H1 (cell line): ENCODE measurements around the gene ANKRD11. TPM values are rescaled to one million over a fixed set of nuclear protein-coding genes. Genes with fewer than 3 reads are reported as not detected.

Source experiments
- CTCF ChIA-PET: fragments of 300-600 bp; sonication (Branson Sonifier 250); formaldehyde crosslinking; loops from one replicate; lab custom pipeline; 2021; ENCODE audit not compliant: partially characterized antibody; lab: Charles Lee
- POLR2A ChIA-PET: fragments of 300-600 bp; sonication (Branson Sonifier 250); formaldehyde crosslinking; loops from one replicate; lab custom pipeline; 2021; ENCODE audit warnings: inconsistent platforms; ENCODE audit not compliant: partially characterized antibody; lab: Charles Lee
- DNase-seq, 2 experiments: peaks; one replicate each; pipeline versions ENCODE4 v3.0.0 to v3.0.0-alpha.2; 2010 to 2022; ENCODE audit warnings: low spot score in 2 of 2, low read depth in 1 of 2, mixed read lengths in 1 of 2
- FAIRE-seq: peaks from 2 replicates; lab custom pipeline; 2011; peaks lifted over from hg19 to GRCh38; lab: Jason Lieb, UNC
- H2AFZ ChIP-seq: 2 replicates; pipeline ENCODE4 v1.8.1; 2012; ENCODE audit warnings: low read length, inconsistent platforms
- H2AK5ac ChIP-seq: 2 replicates; pipeline ENCODE4 v1.6.1; 2013; ENCODE audit warnings: low read depth, low read length
- H2BK120ac ChIP-seq: replicated peaks from 2 replicates; pipeline ENCODE3; 2013; ENCODE audit warnings: low read depth, low read length, inconsistent platforms
- H2BK12ac ChIP-seq: 2 replicates; pipeline ENCODE4 v1.6.1; 2013; ENCODE audit warnings: low read depth, low read length
- H2BK15ac ChIP-seq: 2 replicates; pipeline ENCODE4 v1.6.1; 2013; ENCODE audit warnings: low read length
- H2BK20ac ChIP-seq: 2 replicates; pipeline ENCODE4 v1.6.1; 2013; ENCODE audit warnings: low read length
- H2BK5ac ChIP-seq: 2 replicates; pipeline ENCODE4 v1.6.1; 2013; ENCODE audit warnings: low read depth, low read length
- H3K14ac ChIP-seq: 2 replicates; pipeline ENCODE4 v1.6.1; 2013; ENCODE audit warnings: inconsistent platforms; ENCODE audit not compliant: insufficient read length
- H3K18ac ChIP-seq: 2 replicates; pipeline ENCODE4 v1.6.1; 2013; ENCODE audit warnings: low read length; ENCODE audit errors: extremely low read depth
- H3K23ac ChIP-seq: 2 replicates; pipeline ENCODE4 v1.6.1; 2013; ENCODE audit warnings: inconsistent platforms; ENCODE audit not compliant: insufficient read length
- H3K23me2 ChIP-seq: 2 replicates; pipeline ENCODE4 v1.6.1; 2013; ENCODE audit warnings: low read depth, low read length
- H3K27ac ChIP-seq: 2 replicates; pipeline ENCODE4 v1.6.1; 2011; ENCODE audit warnings: low read depth, low read length, inconsistent platforms
- H3K27me3 ChIP-seq, 4 experiments: replicated peaks in 1 of 4; 1 replicate in 1 of 4; 2 replicates in 3 of 4; pipeline versions ENCODE4 v1.6.1 to v1.8.1; 2011 to 2013; ENCODE audit warnings: low read length in 3 of 4, mild to moderate bottlenecking in 3 of 4, inconsistent platforms in 2 of 4, mixed read lengths in 2 of 4, moderate library complexity in 1 of 4; ENCODE audit not compliant: control insufficient read depth in 3 of 4, insufficient read depth in 3 of 4; ENCODE audit errors: extremely low read depth in 1 of 4
- H3K36me3 ChIP-seq, 4 experiments: 2 replicates each; pipeline versions ENCODE4 v1.6.1 to v1.8.1; 2011 to 2013; ENCODE audit warnings: mild to moderate bottlenecking in 4 of 4, low read length in 3 of 4, moderate library complexity in 2 of 4, control low read depth in 1 of 4, inconsistent platforms in 1 of 4; ENCODE audit not compliant: insufficient read depth in 4 of 4, control insufficient read depth in 2 of 4
- H3K4ac ChIP-seq: replicated peaks from 2 replicates; pipeline ENCODE3; 2013; ENCODE audit warnings: low read length, low read depth, mixed read lengths, inconsistent platforms; ENCODE audit not compliant: insufficient read length
- H3K4me1 ChIP-seq, 4 experiments: replicated peaks in 1 of 4; 1 replicate in 1 of 4; 2 replicates in 3 of 4; pipeline versions ENCODE4 v1.6.1 to v1.8.1; 2011 to 2013; ENCODE audit warnings: low read length in 3 of 4, inconsistent platforms in 2 of 4, mixed read lengths in 1 of 4; ENCODE audit not compliant: insufficient read depth in 4 of 4, control insufficient read depth in 3 of 4
- H3K4me2 ChIP-seq, 2 experiments: 2 replicates each; pipeline versions ENCODE4 v1.6.1 to v1.8.1; 2011 to 2013; ENCODE audit warnings: low read depth in 2 of 2, low read length in 2 of 2, control low read depth in 1 of 2, inconsistent platforms in 1 of 2, mild to moderate bottlenecking in 1 of 2; ENCODE audit not compliant: insufficient read depth in 1 of 2
- H3K4me3 ChIP-seq, 4 experiments: fragments of 200-600, 300-600 bp in 1 of 4; sonication (generic), shearing (Covaris generic), sonication (Bioruptor Twin) in 1 of 4; 2 replicates each; pipeline versions ENCODE4 v1.5.1 to v1.8.1; 2011 to 2016; ENCODE audit warnings: low read length in 4 of 4, low read depth in 3 of 4, control low read depth in 2 of 4, inconsistent platforms in 2 of 4, mild to moderate bottlenecking in 2 of 4, mixed read lengths in 1 of 4, moderate library complexity in 1 of 4; ENCODE audit not compliant: insufficient read depth in 2 of 4; ENCODE audit errors: extremely low read depth in 1 of 4
- H3K56ac ChIP-seq: replicated peaks from 2 replicates; pipeline ENCODE3; 2013; ENCODE audit warnings: low read depth, mild to moderate bottlenecking, mixed read lengths, low read length, inconsistent platforms; ENCODE audit not compliant: insufficient read length
- H3K79me1 ChIP-seq: 2 replicates; pipeline ENCODE4 v1.6.1; 2013; ENCODE audit warnings: low read depth, low read length, control low read depth
- H3K79me2 ChIP-seq, 2 experiments: 2 replicates each; pipeline versions ENCODE4 v1.6.1 to v1.8.1; 2012 to 2013; ENCODE audit warnings: low read length in 2 of 2, mild to moderate bottlenecking in 2 of 2, inconsistent platforms in 1 of 2; ENCODE audit not compliant: insufficient read depth in 2 of 2, control insufficient read depth in 1 of 2
- H3K9ac ChIP-seq, 4 experiments: replicated peaks in 1 of 4; 1 replicate in 1 of 4; 2 replicates in 3 of 4; pipeline versions ENCODE4 v1.6.1 to v1.8.1; 2011 to 2013; ENCODE audit warnings: low read depth in 3 of 4, low read length in 3 of 4, control low read depth in 2 of 4, mild to moderate bottlenecking in 2 of 4, moderate library complexity in 2 of 4, inconsistent platforms in 1 of 4; ENCODE audit errors: extremely low read depth in 1 of 4
- H3K9me3 ChIP-seq, 2 experiments: 2 replicates each; pipeline versions ENCODE4 v1.6.1 to v1.8.1; 2012 to 2013; ENCODE audit warnings: mild to moderate bottlenecking in 2 of 2, moderate library complexity in 2 of 2, control low read depth in 1 of 2, inconsistent platforms in 1 of 2, low read depth in 1 of 2, low read length in 1 of 2, mixed read lengths in 1 of 2; ENCODE audit not compliant: insufficient read depth in 2 of 2
- H4K20me1 ChIP-seq, 2 experiments: replicated peaks in 1 of 2; 2 replicates each; pipeline versions ENCODE3 to v1.8.1; 2011 to 2013; ENCODE audit warnings: inconsistent platforms in 2 of 2, low read length in 2 of 2, mild to moderate bottlenecking in 1 of 2; ENCODE audit not compliant: insufficient read depth in 2 of 2, control insufficient read depth in 1 of 2
- H4K5ac ChIP-seq: 2 replicates; pipeline ENCODE4 v1.6.1; 2013; ENCODE audit warnings: low read length, low read depth, mixed read lengths, inconsistent platforms; ENCODE audit not compliant: insufficient read length
- H4K8ac ChIP-seq: 2 replicates; pipeline ENCODE4 v1.8.0; 2013; ENCODE audit warnings: mild to moderate bottlenecking, moderate library complexity, low read length, inconsistent platforms; ENCODE audit not compliant: insufficient read depth; ENCODE audit errors: extremely low read depth
- H4K91ac ChIP-seq: replicated peaks from 2 replicates; pipeline ENCODE3; 2013; ENCODE audit warnings: low read length, mixed read lengths, inconsistent platforms; ENCODE audit not compliant: insufficient read length
- GABPA ChIP-seq: IDR thresholded peaks from 2 replicates; pipeline ENCODE4 v1.6.1; 2011; ENCODE audit warnings: mild to moderate bottlenecking, low read length, moderate library complexity, borderline replicate concordance; ENCODE audit not compliant: insufficient read depth
- HDAC2 ChIP-seq, 2 experiments: fragments of 300-600 bp in 1 of 2; sonication (generic) in 1 of 2; IDR thresholded peaks; 2 replicates each; pipeline ENCODE4 v1.6.1; 2011 to 2012; ENCODE audit warnings: low read depth in 2 of 2, low read length in 2 of 2, mild to moderate bottlenecking in 2 of 2, moderate library complexity in 2 of 2, borderline replicate concordance in 1 of 2, inconsistent platforms in 1 of 2
- JUND ChIP-seq: IDR thresholded peaks from 2 replicates; pipeline ENCODE4 v1.6.1; 2011; ENCODE audit warnings: mild to moderate bottlenecking, improper control_type of control experiment, low read length
- NANOG ChIP-seq: IDR thresholded peaks from 2 replicates; pipeline ENCODE4 v1.6.1; 2011; ENCODE audit warnings: low read length, low read depth, mild to moderate bottlenecking, inconsistent platforms; ENCODE audit not compliant: insufficient read depth, poor library complexity, severe bottlenecking
- NRF1 ChIP-seq: IDR thresholded peaks from 2 replicates; pipeline ENCODE4 v1.6.1; 2011; ENCODE audit warnings: mild to moderate bottlenecking, low read depth, low read length, improper control_type of control experiment
- SIN3A ChIP-seq, 2 experiments: IDR thresholded peaks in 1 of 2; conservative IDR thresholded peaks in 1 of 2; 2 replicates each; pipeline ENCODE4 v1.6.1; 2011 to 2012; ENCODE audit warnings: low read length in 2 of 2, improper control_type of control experiment in 1 of 2, low read depth in 1 of 2, mild to moderate bottlenecking in 1 of 2
- SIX5 ChIP-seq: IDR thresholded peaks from 2 replicates; pipeline ENCODE4 v1.6.1; 2011; ENCODE audit warnings: mild to moderate bottlenecking, low read depth, low read length
- TBP ChIP-seq: IDR thresholded peaks from 2 replicates; pipeline ENCODE4 v1.6.1; 2011; ENCODE audit warnings: low read depth, low read length, improper control_type of control experiment
- WGBS, 2 experiments: shearing (Covaris generic) in 1 of 2; methylation state at CpG; one replicate each; pipeline versions ENCODE4 v1.1.6 to v1.1.7; 2013 to 2015; ENCODE audit warnings: low lambda C conversion rate in 2 of 2, mixed read lengths in 2 of 2, inconsistent platforms in 1 of 2, low coverage in 1 of 2, missing lambda C conversion rate in 1 of 2; ENCODE audit not compliant: insufficient replicate concordance in 2 of 2, insufficient coverage in 1 of 2, insufficient read length in 1 of 2; ENCODE audit errors: extremely low coverage in 1 of 2, missing lambda C conversion rate in 1 of 2; 5-methylcytosine and 5-hydroxymethylcytosine counted together
- long read RNA-seq, 2 experiments: library from RNA in 1 of 2; library from capped mRNA in 1 of 2; stranded (forward); transcript quantifications; one replicate each; pipeline ENCODE4 v2.0.0, GENCODE V29; 2021; ENCODE audit warnings: inconsistent platforms in 1 of 2
- polyA minus RNA-seq, 3 experiments: library from RNA; depleted of rRNA, polyadenylated mRNA; stranded (reverse); fragments of >200 nt; gene quantifications; 1 replicate in 2 of 3; 2 replicates in 1 of 3; pipeline ENCODE4 v1.2.3, GENCODE V29; 2011
- polyA plus RNA-seq, 7 experiments: library from polyadenylated mRNA; depleted of rRNA in 3 of 7; stranded (reverse) in 5 of 7; unstranded in 2 of 7; fragments of >200 nt in 5 of 7; fragments of 200-250 nt in 2 of 7; gene quantifications; 1 replicate in 5 of 7; 2 replicates in 1 of 7; 4 replicates in 1 of 7; pipeline versions ENCODE4 v1.2.1 to v1.2.3, GENCODE V29; 2011 to 2013; ENCODE audit warnings: missing spikeins in 2 of 7, mixed read lengths in 2 of 7
- total RNA-seq: library from RNA; stranded (reverse); fragmentation: NEBNext Ultra II Directional; extraction: Animal tissue kit (Norgen Biotek cat#: 25700); gene quantifications from 2 replicates; pipeline ENCODE4 v1.2.1, GENCODE V29; 2021

Gene ANKRD11
- 136 and 142 TPM in 2 replicates for total RNA-seq
- 46.5 and 75.1 TPM in 2 replicates for polyA plus RNA-seq (2011; rRNA removed)
- 55.6 TPM for polyA plus RNA-seq (2011; cell fraction: cytosol; rRNA removed)
- 181 TPM for polyA plus RNA-seq (2011; cell fraction: nucleus; rRNA removed)
- 101 to 124 TPM (median 120 TPM) in 4 replicates for polyA plus RNA-seq (2012, experiment 1 of 2)
- 42.9 TPM for polyA plus RNA-seq (2012, experiment 2 of 2)
- 91.9 TPM for polyA plus RNA-seq (2013, experiment 1 of 2)
- polyA plus RNA-seq (2013, experiment 2 of 2) = 90.9 TPM
- 44.8 and 56.7 TPM in 2 replicates for polyA minus RNA-seq (2011; rRNA and poly(A)+ RNA removed)
- 80.1 TPM for polyA minus RNA-seq (2011; cell fraction: cytosol; rRNA and poly(A)+ RNA removed)
- polyA minus RNA-seq (2011; cell fraction: nucleus; rRNA and poly(A)+ RNA removed) = 118 TPM
- long read RNA-seq, experiment 1, partial matches to known transcripts = 19 of 61 reads
- long read RNA-seq, experiment 1, other reads (novel, unspliced or antisense) = 42 of 61 reads
- long read RNA-seq, experiment 2, partial matches to known transcripts = 8 of 34 reads
- long read RNA-seq, experiment 2, other reads (novel, unspliced or antisense) = 25 of 34 reads

- H4K5ac ChIP-seq = no peak within 1 kb of the TSS
- H3K23me2 ChIP-seq = peaks cover 10% of the 10 kb centered on the region
- H3K9me3 ChIP-seq = no peaks in the 10 kb centered on the region
- ChIA-PET CTCF (interaction anchor here (1.0 to 1.4 kb wide), 2 partner anchors 14 to 17 kb away, joined by 3 to 5 read pairs; no protein-coding TSS in a partner anchor), POLR2A (interaction anchor here (0.8 to 5.6 kb wide), 12 partner anchors 11 to 250 kb away, joined by 3 to 56 read pairs (median 4); partner anchors contain the start of gene SPG7)
- H3K36me3 ChIP-seq = no peaks in the 10 kb centered on the region
- peak within 1 kb of the TSS; percentile 82 to 89 for H3K4me2 ChIP-seq
- H3K14ac ChIP-seq = no peak within 1 kb of the TSS
- H2AK5ac ChIP-seq = no peak within 1 kb of the TSS
- H3K9ac ChIP-seq = peak within 1 kb of the TSS; percentile 53 to 99 (median 71)
- no peak within 1 kb of the TSS for H2AFZ ChIP-seq
- H2BK5ac ChIP-seq = 0 out of 2 replicates have a peak within 1 kb of the TSS, but pooled peaks have one; percentile 57
- no peak within 1 kb of the TSS for H3K23ac ChIP-seq
- peaks cover 6 to 18% (median 10%) of the 10 kb centered on the region in 4 experiments for H3K4me1 ChIP-seq
- H3K27me3 ChIP-seq = no peaks in the 10 kb centered on the region
- peak; percentile 97 to 99 for DNase-seq
- no peak within 1 kb of the TSS for H2BK15ac ChIP-seq
- peak; percentile 73 for FAIRE-seq
- peak within 1 kb of the TSS; percentile 60 for H3K18ac ChIP-seq
- peak within 1 kb of the TSS; percentile 76 for H4K8ac ChIP-seq
- peaks cover 3% of the 10 kb centered on the region for H3K79me1 ChIP-seq
- no peak within 1 kb of the TSS for H3K56ac ChIP-seq
- peak within 1 kb of the TSS; percentile 56; the same call in 1 of the 2 replicates for H3K27ac ChIP-seq
- no peak within 1 kb of the TSS for H2BK120ac ChIP-seq
- H2BK12ac ChIP-seq = no peak within 1 kb of the TSS
- H3K79me2 ChIP-seq = peaks cover 35 to 50% of the 10 kb centered on the region in 2 experiments
- H2BK20ac ChIP-seq = no peak within 1 kb of the TSS
- WGBS, 2 experiments = 1% methylated on average over 71 of the region's 96 CpGs; no CpG with 5 or more reads in 1 of the 2 experiments
- peaks cover 19 to 22% of the 10 kb centered on the region in 2 experiments for H4K20me1 ChIP-seq
- no peak within 1 kb of the TSS for H4K91ac ChIP-seq
- H3K4me3 ChIP-seq = peak within 1 kb of the TSS; percentile 77 to 91 (median 88)
- no peak within 1 kb of the TSS for H3K4ac ChIP-seq
- TF ChIP-seq NRF1 (no peak), SIN3A (conservative IDR thresholded peaks at IDR 0.05 in 1 of 2, IDR thresholded peaks at IDR 0.05 in 1 of 2; ENCODE audit: low read depth in 1 of 2, low read length in 2 of 2) (peak; percentile 89 to 97), TBP (peak; percentile 88), HDAC2 (IDR thresholded peaks at IDR 0.05; ENCODE audit: borderline replicate concordance in 1 of 2, low read depth in 2 of 2, low read length in 2 of 2) (peak in 1 of 2 experiments; percentile 88; a peak in 1 of 4 replicates), SIX5 (no peak), GABPA (no peak), JUND (no peak), NANOG (no peak)
These were observed at the start of gene ANKRD11 for GRCh38 chr16:89490439-89491237. Gene ANKRD11 (minus strand): TSS chr16:89490561. CDS start chr16:89317019, 173,542 bp downstream.
